Measurements from ENCODE around the gene RPL14. TPM values are rescaled to one million over a fixed set of nuclear protein-coding genes. Genes with fewer than 3 reads are reported as not detected.

The RPL14 gene
- total and polyA plus RNA-seq, 10 of the 15 experiments (the other 5 are each of a cell fraction or from before 2014, with no cell fraction given) = 530 to 3,008 (median 1,136) TPM

GRCh38 chr3:40463579-40463978 is 6.4 kb downstream of the RPL14 start:
- H3K4me1 ChIP-seq (ENCODE audit: control insufficient read depth, insufficient read depth, low read length) = peaks cover 3% of the 10 kb centered on the region
- H3K27me3 ChIP-seq (replicated peaks in 1 of 2; ENCODE audit: control insufficient read depth in 2 of 2, insufficient read depth in 2 of 2, low read length in 1 of 2) = no peaks in the 10 kb centered on the region
- H3K4me3 ChIP-seq = no peak overlapping the region
- DNase-seq (ENCODE audit: low read depth, low spot score) (no peak), FAIRE-seq (no peak), ATAC-seq (peak; percentile 8; the same call in 2 of the 3 replicates)
- no peak overlapping the region for H2AFZ ChIP-seq (ENCODE audit: control insufficient read depth, low read depth, low read length)
- ChIA-PET RAD21 (ENCODE audit: unreplicated experiment) (no interaction called here), CTCF (no interaction called here), SMC1A (ENCODE audit: uncharacterized antibody, unreplicated experiment) (interaction anchor here (1.7 kb wide), 1 partner anchor 15 kb away, joined by 3 read pairs; no protein-coding TSS in a partner anchor), POLR2A (interaction anchor here (1.0 kb wide), 1 partner anchor 15 kb away, joined by 3 read pairs; no protein-coding TSS in a partner anchor)
- H3K9ac ChIP-seq (ENCODE audit: control insufficient read depth, insufficient read depth, low read length) = no peak overlapping the region
- no peak overlapping the region for H3K4me2 ChIP-seq (ENCODE audit: control insufficient read depth, insufficient read depth)
- H4K20me1 ChIP-seq (ENCODE audit: control insufficient read depth, insufficient read depth) = no peaks in the 10 kb centered on the region
- no peak overlapping the region for H3K27ac ChIP-seq (ENCODE audit: control insufficient read depth, insufficient read depth)
- no peaks in the 10 kb centered on the region for H3K9me3 ChIP-seq (replicated peaks; ENCODE audit: control insufficient read depth, insufficient read depth, low read length)
- TF ChIP-seq NRF1 (conservative IDR thresholded peaks at IDR 0.05; ENCODE audit: low read depth, low read length) (no peak), YBX1 (IDR thresholded peaks at IDR 0.05) (no peak), ATF7 (IDR thresholded peaks at IDR 0.05; ENCODE audit: low read depth) (no peak), POLR2AphosphoS5 (IDR thresholded peaks at IDR 0.05; ENCODE audit: low read length) (no peak), SREBF1 (IDR thresholded peaks at IDR 0.05; ENCODE audit: low read length) (no peak), BCLAF1 (IDR thresholded peaks at IDR 0.05) (no peak), E4F1 (IDR thresholded peaks at IDR 0.05; ENCODE audit: borderline replicate concordance, partially characterized antibody) (no peak), RFX5 (IDR thresholded peaks at IDR 0.05; ENCODE audit: low read depth, low read length) (no peak)
- peaks cover 9 to 28% of the 10 kb centered on the region in 2 experiments for H3K36me3 ChIP-seq (ENCODE audit: control insufficient read depth in 2 of 2, insufficient read depth in 2 of 2, low read length in 1 of 2)
- intact Hi-C loops (cut with micrococcal nuclease; ENCODE audit: unreplicated experiment) = no loop called here
- H3K79me2 ChIP-seq (ENCODE audit: control insufficient read depth, insufficient read depth, low read length) = peaks cover 15% of the 10 kb centered on the region
- in situ Hi-C loops (cut with MboI) = no loop called here
- WGBS (ENCODE audit: insufficient coverage, insufficient replicate concordance, low lambda C conversion rate, missing lambda C conversion rate) = 94% methylated on average over 2 of the region's 2 CpGs
- no TSS peak for BruUV-seq (replicated peaks)

All from GM12878 (cell line).